GM20000 (cell line): ENCODE measurements around the gene FBXO8.

Source experiments
- DNase-seq: peaks from one replicate; pipeline ENCODE4 v3.0.0; 2012; ENCODE audit warnings: low spot score
- TF ChIP-seq, protein P1 (sequence below): IDR thresholded peaks from 2 replicates; pipeline ENCODE4 v1.5.1; 2012; ENCODE audit warnings: mild to moderate bottlenecking, control low read depth; ENCODE audit errors: extremely low read depth, missing control alignments

The FBXO8 gene

DNA sequence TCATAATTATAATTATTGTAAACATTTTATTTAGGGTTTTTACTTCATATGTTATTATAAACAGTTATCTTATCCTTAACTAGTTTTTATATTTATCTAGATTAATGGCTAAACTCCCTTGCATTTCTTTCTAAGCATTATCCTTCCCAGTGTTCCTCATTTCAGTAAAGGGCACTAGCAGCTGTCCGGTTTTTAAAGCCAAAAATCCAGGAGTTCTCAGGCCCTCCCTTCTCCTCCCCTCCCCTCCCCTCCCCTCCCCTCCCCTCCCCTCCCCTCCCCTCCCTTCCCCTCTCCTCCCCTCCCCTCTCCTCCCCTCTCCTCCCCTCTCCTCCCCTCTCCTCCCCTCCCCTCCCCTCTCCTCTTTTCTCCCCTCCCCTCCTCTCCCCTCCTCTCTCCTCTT is 58.9 kb downstream of the FBXO8 start:
- no peak for DNase-seq
- TF ChIP-seq, protein P1, sequence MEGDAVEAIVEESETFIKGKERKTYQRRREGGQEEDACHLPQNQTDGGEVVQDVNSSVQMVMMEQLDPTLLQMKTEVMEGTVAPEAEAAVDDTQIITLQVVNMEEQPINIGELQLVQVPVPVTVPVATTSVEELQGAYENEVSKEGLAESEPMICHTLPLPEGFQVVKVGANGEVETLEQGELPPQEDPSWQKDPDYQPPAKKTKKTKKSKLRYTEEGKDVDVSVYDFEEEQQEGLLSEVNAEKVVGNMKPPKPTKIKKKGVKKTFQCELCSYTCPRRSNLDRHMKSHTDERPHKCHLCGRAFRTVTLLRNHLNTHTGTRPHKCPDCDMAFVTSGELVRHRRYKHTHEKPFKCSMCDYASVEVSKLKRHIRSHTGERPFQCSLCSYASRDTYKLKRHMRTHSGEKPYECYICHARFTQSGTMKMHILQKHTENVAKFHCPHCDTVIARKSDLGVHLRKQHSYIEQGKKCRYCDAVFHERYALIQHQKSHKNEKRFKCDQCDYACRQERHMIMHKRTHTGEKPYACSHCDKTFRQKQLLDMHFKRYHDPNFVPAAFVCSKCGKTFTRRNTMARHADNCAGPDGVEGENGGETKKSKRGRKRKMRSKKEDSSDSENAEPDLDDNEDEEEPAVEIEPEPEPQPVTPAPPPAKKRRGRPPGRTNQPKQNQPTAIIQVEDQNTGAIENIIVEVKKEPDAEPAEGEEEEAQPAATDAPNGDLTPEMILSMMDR, result no peak

DNA sequence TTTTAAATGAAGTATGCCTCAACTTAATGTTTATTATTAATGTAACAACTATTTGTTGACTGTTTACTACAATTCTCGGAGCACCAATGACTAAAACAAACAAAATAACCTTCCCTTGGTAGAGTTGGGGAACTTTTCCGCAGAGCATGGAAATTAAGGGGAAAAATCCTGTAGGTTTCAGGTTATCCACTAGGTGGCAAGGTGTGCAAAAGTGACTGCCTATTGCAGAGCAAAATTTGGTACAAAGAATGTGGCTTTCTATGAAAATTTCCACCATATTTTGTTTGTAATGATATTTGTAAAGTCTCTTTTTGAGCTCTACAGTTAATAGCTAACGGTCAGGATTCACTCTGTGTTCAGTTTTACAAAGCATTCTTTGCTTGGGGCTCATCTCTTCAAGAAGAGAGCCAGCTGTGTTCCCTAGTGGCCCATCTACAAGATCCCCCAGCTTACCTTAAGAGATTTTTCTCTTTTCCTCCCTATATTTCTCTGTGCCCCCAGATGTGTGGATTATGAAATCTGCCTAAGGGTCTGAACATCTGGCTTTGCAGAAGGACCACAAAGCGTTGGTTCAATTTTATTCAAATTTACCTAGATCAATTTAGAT is 61.1 kb downstream of the FBXO8 start:
- no peak for DNase-seq

DNA sequence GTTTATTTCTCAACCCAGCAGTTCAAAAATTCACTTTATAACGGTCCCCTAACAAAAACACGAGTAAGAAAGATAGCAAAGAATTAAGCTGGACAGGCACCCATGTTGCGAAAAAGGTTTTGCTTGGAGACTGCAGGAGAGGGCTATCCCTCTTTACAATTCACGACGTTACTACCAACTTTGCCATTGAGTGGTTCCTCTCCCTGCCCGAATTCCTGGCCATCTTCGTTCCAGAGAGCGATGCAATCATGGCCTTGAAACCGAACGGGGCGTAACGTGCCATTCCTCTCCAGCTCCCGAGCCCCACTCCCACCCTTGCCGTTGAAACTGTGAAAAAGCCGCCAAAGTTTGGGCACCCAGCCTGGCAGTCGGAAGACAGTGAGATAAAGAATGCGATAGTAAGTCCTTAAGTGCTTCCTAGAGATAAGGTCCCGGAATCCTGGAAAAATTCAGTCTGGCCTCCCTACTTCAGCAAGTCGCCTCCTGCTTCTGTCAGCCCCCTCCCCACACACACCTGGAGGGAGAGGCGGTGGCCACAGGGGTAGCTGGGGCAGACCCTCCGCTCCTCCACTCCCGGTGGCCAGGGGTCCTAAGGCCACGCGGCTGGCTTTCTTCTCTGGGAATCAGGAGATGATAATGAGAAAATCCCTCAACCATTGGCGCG is 65.2 kb downstream of the FBXO8 start:
- no peak for DNase-seq
- TF ChIP-seq, protein P1, result no peak

More for the DNA sequence above, 61.1 kb downstream of the FBXO8 start:
- TF ChIP-seq, protein P1, result peak; percentile 15

DNA sequence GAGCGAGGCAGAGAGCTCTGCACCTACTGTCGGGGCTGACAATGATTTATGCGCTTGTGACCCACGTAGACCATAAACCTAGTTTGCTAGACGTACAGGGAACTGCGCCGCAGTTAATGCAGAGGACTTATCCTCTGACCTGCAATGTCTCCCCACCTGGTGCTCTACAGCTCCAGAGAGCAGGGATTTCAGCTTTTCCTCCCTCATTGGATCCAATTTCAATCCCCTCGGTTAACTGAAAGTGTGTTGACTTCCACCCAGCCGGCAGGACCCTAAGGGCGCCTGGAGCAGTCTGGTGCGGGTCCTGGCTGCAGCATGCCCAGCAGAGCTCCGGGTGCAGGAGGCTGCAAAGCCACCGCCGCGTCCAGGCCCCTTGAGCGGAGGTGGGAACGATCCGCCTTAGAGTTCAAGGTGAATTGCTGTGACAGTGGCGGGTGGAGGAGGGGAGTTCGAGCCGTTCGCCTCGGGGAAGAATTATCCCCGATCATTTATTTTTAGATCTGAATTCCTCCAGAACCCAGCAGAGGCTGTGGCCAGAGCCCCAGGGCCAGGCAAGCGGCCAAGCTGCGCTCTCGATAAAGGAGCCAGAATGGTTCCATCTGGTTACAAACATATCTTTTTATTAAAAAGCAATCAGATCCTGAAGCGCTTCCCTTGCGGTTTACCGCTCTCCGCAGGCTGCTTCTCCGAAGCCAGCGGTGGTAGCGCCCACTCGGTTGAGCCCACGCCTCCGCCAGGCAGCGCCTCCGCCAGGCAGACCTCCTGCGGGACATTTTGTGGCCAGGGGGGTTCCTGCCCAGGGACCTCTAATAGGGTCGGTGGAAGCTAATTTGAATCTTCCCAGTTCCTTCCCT is 66.0 kb downstream of the FBXO8 start:
- TF ChIP-seq, protein P1, result no peak
- no peak for DNase-seq

DNA sequence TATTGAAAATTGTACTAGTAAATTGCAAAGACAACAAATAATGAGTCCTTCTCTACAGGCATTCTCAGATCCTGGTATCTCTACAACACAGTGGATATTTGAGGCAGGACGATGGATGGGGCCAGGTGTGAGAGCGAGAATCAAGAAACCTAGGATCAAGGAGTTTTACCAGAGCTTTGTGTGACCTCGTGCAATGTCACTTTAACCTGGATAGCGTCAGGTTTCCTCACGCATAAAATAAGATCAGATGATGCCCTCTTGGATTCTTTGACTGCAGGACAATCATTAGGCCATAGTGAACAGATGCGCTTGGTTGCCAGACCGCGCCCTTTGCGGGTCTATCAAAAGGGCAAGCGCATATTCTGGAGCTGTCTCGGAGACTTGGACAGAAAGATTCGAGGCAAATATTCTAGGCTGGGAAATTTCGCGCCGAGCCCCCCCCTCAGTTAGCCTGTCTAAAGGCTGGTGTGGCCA is 66.6 kb downstream of the FBXO8 start:
- DNase-seq, result no peak
- TF ChIP-seq, protein P1, result no peak

DNA sequence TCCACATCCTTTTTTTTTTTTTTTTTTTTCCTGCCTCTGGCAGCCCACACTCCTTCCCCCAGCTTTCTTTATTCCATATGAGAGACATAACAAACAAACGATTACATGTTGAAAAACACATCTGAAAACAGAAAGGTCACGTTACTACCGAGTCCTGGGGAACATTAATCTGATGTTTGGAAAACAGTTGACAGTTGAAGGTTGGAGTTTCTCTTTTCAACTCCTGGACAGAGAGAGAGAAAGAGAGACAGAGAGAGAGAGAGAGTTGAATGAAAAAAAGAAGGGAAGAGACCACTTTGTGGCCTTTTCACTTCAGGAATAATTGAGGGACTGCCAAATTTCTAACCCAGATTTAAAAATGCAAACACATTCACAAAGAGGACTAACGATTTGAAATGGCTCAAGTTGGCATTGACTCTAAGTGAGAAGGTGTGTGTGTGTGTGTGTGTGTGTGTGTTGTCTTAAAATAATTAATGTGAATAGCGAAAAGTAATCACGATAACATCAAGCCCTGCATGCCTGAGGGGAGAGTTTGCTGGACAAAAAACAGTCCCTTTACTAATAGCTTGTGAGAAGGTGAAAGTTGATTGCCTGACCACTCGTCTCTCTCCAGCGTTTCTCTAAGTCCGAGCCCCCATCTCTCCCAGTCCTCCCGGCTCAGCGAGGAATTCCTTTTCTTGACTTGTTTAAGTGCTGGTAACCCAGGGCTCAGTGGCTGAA is 67.3 kb downstream of the FBXO8 start:
- TF ChIP-seq, protein P1, result no peak
- DNase-seq, result no peak
